ACHN (cell line): ENCODE results near the gene KATNAL1.

Source experiments
- DNase-seq: peaks from one replicate; pipeline ENCODE4 v3.0.0-alpha.2; 2015
- in situ Hi-C: cut with HindIII; loops from 2 replicates; pipeline ENCODE4 v1.10.0; 2017; ENCODE audit warnings: low sequenced_read_pairs, low pct_ligation_motif_present, low pct_unique_long_range_greater_than_20kb

The KATNAL1 gene

GRCh38 chr13:30307194-30307970 lies at the start of gene KATNAL1:
Gene KATNAL1 (minus strand): TSS chr13:30307551. CDS start chr13:30283777, 23,774 bp downstream.
- in situ Hi-C loops: no loop called here
- DNase-seq: peak; percentile 66

- in situ Hi-C loops: no loop called here
Observed at GRCh38 chr13:30355839-30356238, 48.5 kb upstream of the KATNAL1 start.

DNA sequence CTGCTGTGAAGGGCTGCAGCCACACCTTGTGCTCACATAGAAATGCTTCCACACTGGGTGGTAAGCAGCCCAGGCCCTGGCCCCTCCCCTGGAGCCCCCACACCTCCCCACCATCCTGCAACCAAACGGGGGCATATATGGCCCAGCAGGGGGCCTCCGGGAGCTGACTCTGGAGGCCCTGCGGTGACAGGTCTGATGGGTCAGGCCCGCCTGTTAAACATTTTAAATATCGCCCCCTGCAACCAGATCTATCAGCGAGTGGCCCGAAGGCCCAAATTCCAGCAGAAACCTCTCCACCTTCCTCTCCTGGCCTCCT lies 48.0 kb upstream of the KATNAL1 start:
- in situ Hi-C loops: no loop called here
- no peak for DNase-seq

More at GRCh38 chr13:30355839-30356238, 48.5 kb upstream of the KATNAL1 start:
- DNase-seq: no peak

DNA sequence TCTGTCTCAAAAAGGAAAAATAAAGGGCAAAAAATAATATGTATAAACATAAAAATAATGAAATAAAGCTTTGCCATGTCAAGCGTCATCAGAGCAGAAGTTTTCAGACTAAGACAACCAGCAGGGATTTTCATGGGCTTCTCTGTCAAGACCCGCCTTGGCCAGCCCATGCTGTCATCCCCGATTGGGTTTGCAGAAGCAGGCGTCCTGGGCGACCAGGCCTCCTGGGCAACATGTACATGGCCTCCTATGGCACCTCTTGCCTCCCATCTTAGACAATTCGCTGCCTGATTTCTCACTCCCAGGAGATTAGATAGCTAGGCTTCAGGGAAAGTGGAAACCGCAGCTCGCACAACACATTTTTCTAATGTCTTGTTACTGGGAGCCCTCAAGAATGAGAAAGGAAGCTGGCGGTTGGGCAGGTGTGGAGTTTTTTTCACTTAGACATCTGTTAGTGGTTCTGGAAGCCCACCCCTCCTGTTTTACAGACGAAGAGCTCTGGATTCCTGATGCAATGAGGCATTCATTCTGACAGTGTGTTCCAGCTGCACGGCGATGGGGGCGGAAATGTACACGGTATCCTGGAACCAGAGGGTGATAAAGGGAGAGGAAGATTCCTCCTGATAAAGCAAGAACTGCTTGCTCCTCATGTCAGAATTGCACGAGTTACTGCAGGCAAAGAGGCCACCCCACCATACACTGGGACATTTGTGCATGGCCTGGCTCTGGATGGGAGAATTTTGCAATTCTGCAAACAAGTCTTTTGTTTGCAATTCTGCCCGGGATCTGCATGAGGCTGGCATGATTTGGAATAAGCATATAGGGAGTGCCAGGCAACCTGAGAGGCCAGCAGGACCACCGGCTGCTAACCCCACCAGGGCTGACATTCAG lies 47.4 kb upstream of the KATNAL1 start:
- DNase-seq: no peak
- in situ Hi-C loops: no loop called here

- in situ Hi-C loops: no loop called here
Observed at GRCh38 chr13:30353471-30354215, 46.3 kb upstream of the KATNAL1 start.

DNA sequence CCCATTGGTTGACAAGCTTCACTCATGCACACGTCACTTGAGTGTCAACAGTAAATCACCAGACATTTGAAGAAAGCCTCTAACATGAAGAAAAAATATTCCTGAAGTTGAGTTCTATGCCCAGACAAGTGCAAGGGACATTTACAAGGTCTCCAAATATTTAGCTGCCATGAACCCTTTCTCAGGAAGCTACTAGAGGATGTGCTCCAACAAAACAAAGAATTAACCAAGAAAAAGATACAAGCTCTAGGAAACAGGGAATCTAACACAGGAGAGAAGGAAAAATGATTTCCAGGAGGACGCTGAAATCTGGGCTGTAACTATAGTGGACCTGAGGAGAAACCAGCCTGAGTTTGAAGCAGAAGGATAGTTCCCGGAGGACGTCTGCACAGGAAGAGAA lies 45.7 kb upstream of the KATNAL1 start:
- in situ Hi-C loops: no loop called here
- DNase-seq: no peak

More at GRCh38 chr13:30353471-30354215, 46.3 kb upstream of the KATNAL1 start:
- no peak for DNase-seq

DNA sequence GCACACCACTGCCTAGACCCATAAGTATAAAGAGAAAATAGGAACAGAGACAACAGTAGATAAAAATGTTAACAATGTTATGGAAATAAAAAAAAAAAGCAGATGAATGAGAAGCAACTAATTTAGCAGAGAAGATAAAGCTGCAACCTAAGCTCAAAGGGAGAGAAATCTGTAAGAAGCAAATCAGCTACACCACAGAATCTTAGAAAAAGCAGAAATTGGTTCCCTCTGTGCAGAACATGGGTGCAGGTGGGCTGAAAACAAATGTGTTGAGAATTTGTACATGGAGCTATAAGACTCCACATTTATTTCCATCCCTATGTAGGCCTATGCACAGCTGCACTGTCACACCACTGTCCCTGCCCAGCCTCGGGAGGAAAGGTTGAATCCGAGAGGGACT lies 44.8 kb upstream of the KATNAL1 start:
- no peak for DNase-seq
- in situ Hi-C loops: no loop called here

GRCh38 chr13:30346789-30347167 lies 39.4 kb upstream of the KATNAL1 start:
- DNase-seq: no peak
- in situ Hi-C loops: no loop called here

- in situ Hi-C loops: no loop called here
- DNase-seq: no peak
Observed at GRCh38 chr13:30346153-30346788, 38.9 kb upstream of the KATNAL1 start.

- in situ Hi-C loops: no loop called here
- no peak for DNase-seq
Observed at GRCh38 chr13:30345426-30346100, 38.2 kb upstream of the KATNAL1 start.

DNA sequence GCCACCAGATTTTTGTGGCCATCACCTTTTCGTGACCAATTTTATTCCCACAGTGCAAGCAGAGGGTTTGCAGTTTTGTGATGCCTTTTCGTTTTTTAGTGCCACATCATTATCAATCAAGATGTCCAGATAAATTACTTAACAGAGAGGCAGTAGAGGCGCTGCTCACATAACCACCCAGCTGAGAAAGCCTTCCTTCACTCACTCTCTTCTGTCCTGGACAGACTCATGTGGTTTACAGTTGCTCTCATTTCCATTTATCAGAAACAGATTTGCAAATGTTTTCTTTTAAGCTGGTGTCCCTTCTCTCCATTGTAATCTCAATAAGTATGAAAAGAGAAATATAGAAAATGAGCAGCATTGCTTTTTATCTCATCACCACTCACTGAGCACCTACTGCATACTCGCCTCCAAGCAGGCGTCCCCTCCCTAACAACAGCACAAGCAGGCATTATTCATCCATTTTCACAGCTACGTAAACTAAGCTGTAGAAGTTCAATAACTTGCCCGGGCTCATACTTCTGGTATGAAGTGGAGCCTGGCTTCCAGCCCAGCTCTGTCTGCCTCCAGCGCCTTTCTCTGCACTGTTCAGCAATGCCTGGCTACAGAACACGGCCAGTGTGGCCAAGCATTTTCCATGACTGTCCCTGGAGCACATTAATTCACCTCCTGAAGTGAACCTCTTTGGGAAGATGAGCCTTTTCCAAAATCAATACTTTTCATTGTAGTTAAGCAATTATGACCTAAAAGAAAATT lies 34.6 kb upstream of the KATNAL1 start:
- in situ Hi-C loops: no loop called here
- peak; percentile 49 for DNase-seq

DNA sequence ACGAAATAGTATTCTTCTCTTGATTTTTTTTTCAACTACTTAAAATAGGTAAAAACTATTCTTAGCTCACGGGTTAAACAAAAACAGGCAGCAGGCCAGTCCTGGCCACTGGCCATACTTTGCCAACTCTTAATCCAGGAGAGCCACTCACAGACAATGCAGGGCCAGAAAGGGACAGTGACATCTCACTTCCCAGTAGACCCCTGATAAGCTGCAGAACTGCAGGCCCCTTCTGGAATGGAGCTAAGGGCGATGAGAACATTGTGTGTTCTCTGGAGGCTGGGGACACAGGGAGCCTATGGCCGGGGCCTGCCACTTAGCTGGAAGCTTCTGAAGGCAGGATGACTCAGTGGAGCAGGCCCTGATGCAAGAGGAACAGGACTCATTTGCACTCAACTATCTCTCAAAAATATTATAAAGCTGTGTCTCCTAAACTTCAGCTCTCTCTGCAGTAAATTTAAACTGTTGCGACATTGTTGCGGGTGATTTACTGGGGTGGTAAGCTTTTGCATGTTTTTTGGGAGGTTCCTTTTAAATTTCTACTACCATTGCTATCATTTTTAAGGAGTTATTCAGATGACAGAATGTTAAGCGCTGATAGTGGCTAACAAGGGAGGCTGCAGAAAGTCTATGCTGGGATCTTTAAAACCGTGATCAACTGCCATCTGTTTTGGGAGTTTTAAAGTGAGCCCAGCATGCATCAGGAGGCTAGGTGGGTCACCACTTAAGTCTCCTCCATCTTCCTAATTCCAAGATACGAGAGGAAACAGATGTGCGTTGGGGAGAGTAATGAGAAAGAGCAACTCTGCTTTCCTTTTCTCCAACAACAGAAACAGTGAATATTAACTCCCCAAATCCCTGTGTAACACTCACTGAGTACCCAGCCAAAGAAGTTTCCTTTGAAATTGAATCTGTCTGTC lies 33.2 kb upstream of the KATNAL1 start:
- DNase-seq: peak; percentile 7
- in situ Hi-C loops: no loop called here

DNA sequence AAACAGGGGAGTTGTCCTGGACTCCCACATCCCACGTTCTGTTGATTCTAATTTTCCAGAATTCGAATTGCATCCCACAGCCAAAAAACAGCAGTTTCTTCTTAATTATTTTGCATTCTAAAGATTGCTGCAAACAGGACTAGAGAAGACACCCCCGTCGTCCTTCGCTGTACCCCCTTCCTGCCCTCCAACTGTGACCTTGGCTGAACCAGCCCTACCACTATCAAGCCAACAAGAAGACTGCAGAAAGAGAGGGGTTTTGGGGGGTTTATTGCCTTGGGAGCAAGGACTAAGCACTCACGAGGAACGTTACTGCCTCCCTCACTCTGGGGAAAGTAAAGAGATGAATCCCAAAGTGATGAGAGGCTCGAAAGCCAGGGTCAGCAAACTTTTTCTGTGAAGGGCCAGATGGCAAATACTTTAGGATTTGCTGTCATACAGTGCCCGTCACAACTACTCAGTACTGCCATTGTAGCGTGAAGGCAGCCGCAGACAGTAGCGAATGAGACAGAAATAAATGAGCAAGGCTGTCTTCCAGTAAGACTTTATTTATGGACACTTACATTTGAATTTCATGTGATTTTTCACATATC lies 32.5 kb upstream of the KATNAL1 start:
- in situ Hi-C loops: no loop called here
- no peak for DNase-seq

- in situ Hi-C loops: no loop called here
- no peak for DNase-seq
Observed at GRCh38 chr13:30338952-30339351, 31.6 kb upstream of the KATNAL1 start.

DNA sequence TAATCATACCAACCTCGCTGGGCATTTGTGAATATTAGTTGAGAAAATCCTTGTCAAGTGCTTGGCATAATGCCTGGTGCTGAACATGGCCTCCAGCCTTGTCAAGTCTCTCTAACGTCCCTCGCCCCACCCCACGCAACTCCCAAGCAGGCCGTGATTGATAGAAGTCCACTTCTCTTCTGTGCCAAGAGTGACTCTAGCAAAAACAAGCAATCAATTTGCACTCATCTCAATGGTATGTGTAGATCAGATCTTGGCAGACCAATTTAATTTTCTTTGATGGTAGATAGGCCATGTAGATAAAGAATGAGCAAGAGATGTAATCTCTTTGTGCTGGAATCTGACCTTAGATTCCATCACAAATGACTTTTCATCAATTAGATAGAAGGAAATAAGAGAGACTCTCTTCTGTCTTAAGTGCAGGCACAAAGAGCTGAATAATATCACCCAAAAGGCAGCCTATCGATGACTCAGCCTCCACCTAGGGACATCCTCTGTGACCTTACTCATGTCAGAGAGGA lies 31.0 kb upstream of the KATNAL1 start:
- in situ Hi-C loops: no loop called here
- no peak for DNase-seq

- in situ Hi-C loops: no loop called here
- DNase-seq: no peak
Observed at GRCh38 chr13:30337061-30337610, 29.8 kb upstream of the KATNAL1 start.
